ENCODE data around the gene POLG. TPM values are rescaled to one million over a fixed set of nuclear protein-coding genes. Genes with fewer than 3 reads are reported as not detected.

Gene POLG
- total RNA-seq, 4 donors from 2014 or later, result 52.9 to 93.3 (median 66.9) TPM

DNA sequence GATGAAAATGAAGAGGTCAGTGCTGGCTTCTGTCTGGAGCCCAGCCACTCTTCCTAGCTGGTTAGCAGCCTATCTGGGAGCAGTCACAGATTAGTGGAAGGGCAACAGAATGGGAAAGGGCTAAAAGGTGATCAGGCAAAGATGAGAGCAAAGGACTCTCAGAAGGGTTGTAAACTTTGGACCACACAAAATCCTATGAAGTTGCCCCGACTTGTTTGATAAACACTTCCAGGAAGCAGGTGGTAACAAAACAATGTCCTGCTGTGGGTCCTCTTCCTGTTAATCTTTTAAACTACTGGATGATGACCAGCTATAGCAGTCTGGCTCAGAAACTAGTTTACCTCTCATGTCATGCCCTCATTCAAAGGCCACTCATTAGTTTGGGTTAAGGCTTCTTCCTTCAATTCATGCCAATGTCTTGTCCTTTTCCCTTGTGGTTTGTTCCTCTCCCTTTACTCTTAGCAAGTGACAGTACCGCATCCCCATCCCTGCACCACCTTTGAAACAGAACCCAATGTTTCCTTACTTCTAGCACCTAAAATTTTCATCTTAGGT is 19.2 kb downstream of the POLG start:
- ATAC-seq (ENCODE audit: low FRiP score), result no peak

GRCh38 chr15:89309993-89310392 is 24.6 kb downstream of the POLG start:
- TF ChIP-seq CTCF (IDR thresholded peaks at IDR 0.05), result no peak
- DNase-seq (ENCODE audit: low spot score) (no peak), ATAC-seq (ENCODE audit: low FRiP score) (no peak)

More for the DNA sequence above, 19.2 kb downstream of the POLG start:
- DNase-seq (ENCODE audit: low spot score), result no peak
- TF ChIP-seq CTCF (IDR thresholded peaks at IDR 0.05), result no peak

GRCh38 chr15:89308236-89308635 is 26.4 kb downstream of the POLG start:
- TF ChIP-seq CTCF (IDR thresholded peaks at IDR 0.05), result no peak
- ATAC-seq (ENCODE audit: low FRiP score) (no peak), DNase-seq (ENCODE audit: low spot score) (no peak)

DNA sequence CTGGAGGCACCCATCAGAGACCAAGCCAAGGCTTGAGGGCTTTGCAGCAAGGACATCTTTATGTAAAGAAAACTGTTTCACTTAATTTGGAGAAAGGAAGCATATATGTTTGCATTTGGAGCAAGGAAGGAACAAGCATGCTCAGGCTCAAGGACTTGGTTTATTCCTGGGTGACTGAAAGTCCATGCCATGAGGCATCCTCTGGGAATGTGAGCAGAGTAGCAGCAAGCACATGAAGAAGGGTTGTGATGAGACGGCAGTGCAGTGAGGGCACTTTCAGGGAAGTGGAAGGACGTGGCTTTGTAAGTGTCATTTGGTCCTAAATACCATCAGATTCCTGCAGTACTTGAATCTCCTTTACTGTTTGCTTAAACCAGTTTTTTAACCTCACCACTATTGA is 26.8 kb downstream of the POLG start:
- ATAC-seq (ENCODE audit: low FRiP score) (no peak), DNase-seq (ENCODE audit: low spot score) (no peak)
- TF ChIP-seq CTCF (IDR thresholded peaks at IDR 0.05), result no peak

DNA sequence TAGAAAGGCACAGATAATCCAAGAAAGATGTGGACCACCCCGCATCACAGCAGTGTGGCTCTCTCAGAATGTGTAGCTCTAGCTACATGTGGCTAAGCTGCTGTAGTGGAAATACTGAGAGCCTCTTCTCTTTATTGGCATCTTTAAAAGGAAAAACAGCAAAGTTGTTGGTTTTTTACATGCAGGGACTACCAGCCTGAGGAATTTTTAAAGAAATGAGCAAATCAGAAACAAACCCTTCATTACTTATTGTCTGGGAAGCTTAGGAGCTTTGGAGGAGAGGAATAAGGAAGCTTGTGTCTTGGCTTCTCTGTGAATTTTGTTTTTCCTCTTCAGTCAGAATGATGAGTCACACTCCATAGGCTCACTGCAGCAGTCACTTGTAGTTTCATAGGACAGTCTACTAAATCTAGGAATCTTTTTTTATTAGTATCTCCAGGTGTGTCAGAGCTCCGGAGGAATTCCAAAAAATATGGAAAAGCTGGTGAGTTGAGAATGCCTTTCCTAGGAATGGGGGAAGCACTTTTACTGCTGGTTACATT is 27.5 kb downstream of the POLG start:
- ATAC-seq (ENCODE audit: low FRiP score) (no peak), DNase-seq (ENCODE audit: low spot score) (no peak)
- TF ChIP-seq CTCF (IDR thresholded peaks at IDR 0.05), result no peak

GRCh38 chr15:89305395-89305794 is 29.2 kb downstream of the POLG start:
- no peak for TF ChIP-seq CTCF (IDR thresholded peaks at IDR 0.05)
- ATAC-seq (ENCODE audit: low FRiP score) (no peak), DNase-seq (ENCODE audit: low spot score) (no peak)

DNA sequence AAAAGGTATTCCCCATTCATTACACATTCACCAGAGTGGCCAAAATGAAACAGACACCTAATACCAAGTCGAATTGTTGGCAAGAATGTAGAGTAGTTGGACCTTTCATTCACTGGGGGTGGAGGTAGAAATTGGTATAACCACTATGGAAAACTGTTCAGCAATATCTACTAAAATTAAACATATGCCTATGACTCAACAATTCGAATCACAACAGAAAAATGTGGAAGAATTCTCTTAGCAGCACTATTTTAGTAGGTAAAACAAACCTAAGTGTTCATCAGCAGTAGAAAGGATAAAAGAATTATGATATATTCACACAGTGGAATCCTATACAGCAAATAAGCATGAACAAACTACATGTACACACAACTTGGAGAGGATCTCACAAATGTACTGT is 30.6 kb downstream of the POLG start:
- no peak for TF ChIP-seq CTCF (IDR thresholded peaks at IDR 0.05)
- no peak for DNase-seq (ENCODE audit: low spot score)
- no peak for ATAC-seq (ENCODE audit: low FRiP score)

Data from omental fat pad (tissue), 4 donors.